SK-N-SH (cell line): Measurements from ENCODE around the gene PABPN1L. TPM values are rescaled to one million over a fixed set of nuclear protein-coding genes. Genes with fewer than 3 reads are reported as not detected.

ENCODE experiments used
- CTCF ChIA-PET: fragments of 300-600, 350-600 bp; formaldehyde crosslinking; extraction: SDS; loops from one replicate; lab custom pipeline; 2021; lab: Yijun Ruan, JAX
- POLR2A ChIA-PET: fragments of 350-600 bp; sonication (Branson Sonifier 250); formaldehyde crosslinking; extraction: SDS; loops from one replicate; lab custom pipeline; 2020; ENCODE audit warnings: antibody characterized with exemption, inconsistent platforms; lab: Yijun Ruan, JAX
- DNase-seq: peaks from one replicate; pipeline ENCODE4 v3.0.0; 2012
- H2AFZ ChIP-seq: fragments of 200-600 bp; sonication (generic); 2 replicates; pipeline ENCODE4 v1.8.1; 2016; ENCODE audit warnings: antibody characterized with exemption, mild to moderate bottlenecking, low read depth
- H3F3A ChIP-seq: fragments of 200-600 bp; sonication (generic); replicated peaks from 2 replicates; pipeline ENCODE3; 2016; ENCODE audit warnings: antibody characterized with exemption, mild to moderate bottlenecking; ENCODE audit not compliant: insufficient read depth
- H3K27ac ChIP-seq, 2 experiments: fragments of 200-500 bp in 1 of 2; fragments of 200-600 bp in 1 of 2; sonication (Bioruptor generic) in 1 of 2; sonication (generic), shearing (Covaris generic) in 1 of 2; 2 replicates each; pipeline versions ENCODE4 v1.5.1 to v1.6.1; 2014 to 2016; ENCODE audit warnings: low read depth in 2 of 2, inconsistent platforms in 1 of 2, low read length in 1 of 2, mild to moderate bottlenecking in 1 of 2, mixed read lengths in 1 of 2
- H3K27me3 ChIP-seq: fragments of 200-600 bp; sonication (generic), shearing (Covaris generic); 2 replicates; pipeline ENCODE4 v1.6.1; 2016; ENCODE audit warnings: mixed run types; ENCODE audit not compliant: insufficient read depth
- H3K36me3 ChIP-seq, 2 experiments: fragments of 200-500 bp in 1 of 2; fragments of 200-600 bp in 1 of 2; sonication (Bioruptor generic) in 1 of 2; sonication (generic) in 1 of 2; replicated peaks in 1 of 2; 2 replicates each; pipeline versions ENCODE3 to v1.5.1; 2014 to 2016; ENCODE audit warnings: low read length in 1 of 2, mild to moderate bottlenecking in 1 of 2; ENCODE audit not compliant: insufficient read depth in 2 of 2, control insufficient read depth in 1 of 2
- H3K4me1 ChIP-seq, 2 experiments: fragments of 200-500 bp in 1 of 2; fragments of 200-600 bp in 1 of 2; sonication (Bioruptor generic) in 1 of 2; sonication (generic), shearing (Covaris generic) in 1 of 2; 2 replicates each; pipeline versions ENCODE4 v1.5.1 to v1.6.1; 2014 to 2016; ENCODE audit warnings: low read depth in 1 of 2, low read length in 1 of 2, mixed run types in 1 of 2; ENCODE audit not compliant: insufficient read depth in 2 of 2, control insufficient read depth in 1 of 2
- H3K4me2 ChIP-seq: fragments of 200-600 bp; sonication (generic), shearing (Covaris generic); 2 replicates; pipeline ENCODE4 v1.6.1; 2017; ENCODE audit warnings: mixed run types
- H3K4me3 ChIP-seq, 2 experiments: fragments of 200-500 bp in 1 of 2; fragments of 200-600 bp in 1 of 2; sonication (Bioruptor generic) in 1 of 2; sonication (generic), shearing (Covaris generic) in 1 of 2; 2 replicates each; pipeline versions ENCODE4 v1.5.1 to v1.8.1; 2014 to 2016; ENCODE audit warnings: low read depth in 2 of 2, inconsistent platforms in 1 of 2, low read length in 1 of 2, mild to moderate bottlenecking in 1 of 2, mixed read lengths in 1 of 2, moderate library complexity in 1 of 2
- H3K79me2 ChIP-seq: fragments of 200-600 bp; sonication (generic); 2 replicates; pipeline ENCODE4 v1.8.1; 2017; ENCODE audit warnings: mild to moderate bottlenecking; ENCODE audit not compliant: insufficient read depth
- H3K9ac ChIP-seq: fragments of 200-600 bp; sonication (generic); 2 replicates; pipeline ENCODE4 v1.6.1; 2017; ENCODE audit warnings: mixed run types
- H3K9me2 ChIP-seq: fragments of 200-600 bp; sonication (generic); 2 replicates; pipeline ENCODE4 v1.6.1; 2017; ENCODE audit warnings: mixed run types
- H3K9me3 ChIP-seq: fragments of 200-600 bp; sonication (generic); 2 replicates; pipeline ENCODE4 v1.6.1; 2017; ENCODE audit warnings: mixed run types, mild to moderate bottlenecking, moderate library complexity
- H4K20me1 ChIP-seq: fragments of 200-600 bp; sonication (generic); 2 replicates; pipeline ENCODE4 v1.6.1; 2017; ENCODE audit warnings: mild to moderate bottlenecking, mixed run types; ENCODE audit not compliant: insufficient read depth
- ELF1 ChIP-seq: IDR thresholded peaks from 2 replicates; pipeline ENCODE4 v1.4.0; 2012
- EZH2phosphoT487 ChIP-seq: fragments of 200-600 bp; sonication (generic); IDR thresholded peaks from 2 replicates; pipeline ENCODE4 v1.6.1; 2017; ENCODE audit warnings: low read depth, mixed run types, mild to moderate bottlenecking, antibody characterized with exemption, moderate library complexity, borderline replicate concordance
- FOSL2 ChIP-seq: IDR thresholded peaks from 2 replicates; pipeline ENCODE4 v1.4.0; 2012; ENCODE audit warnings: low read depth, mild to moderate bottlenecking, moderate library complexity, borderline replicate concordance
- GABPA ChIP-seq: IDR thresholded peaks from 2 replicates; pipeline ENCODE4 v1.4.0; 2012; ENCODE audit warnings: low read depth, mild to moderate bottlenecking
- MXI1 ChIP-seq: IDR thresholded peaks from 2 replicates; pipeline ENCODE4 v1.6.1; 2012; ENCODE audit warnings: mild to moderate bottlenecking, low read depth, low read length, improper control_type of control experiment
- NRF1 ChIP-seq: IDR thresholded peaks from 2 replicates; pipeline ENCODE4 v1.6.1; 2012; ENCODE audit warnings: low read depth, mild to moderate bottlenecking, low read length
- RCOR1 ChIP-seq: fragments of 150-350 bp; IDR thresholded peaks from 2 replicates; pipeline ENCODE4 v1.6.1; 2017; ENCODE audit warnings: antibody characterized with exemption, low read length
- RXRA ChIP-seq: IDR thresholded peaks from 2 replicates; pipeline ENCODE4 v1.4.0; 2012; ENCODE audit warnings: low read depth, mild to moderate bottlenecking, borderline replicate concordance
- YY1 ChIP-seq: IDR thresholded peaks from 2 replicates; pipeline ENCODE4 v1.4.0; 2012; ENCODE audit warnings: low read depth, mild to moderate bottlenecking
- WGBS: methylation state at CpG from one replicate; pipeline ENCODE4 v1.1.6; 2017; ENCODE audit warnings: low lambda C conversion rate; 5-methylcytosine and 5-hydroxymethylcytosine counted together
- polyA plus RNA-seq, 3 experiments: library from polyadenylated mRNA; depleted of rRNA; stranded (reverse); fragments of >200 nt; gene quantifications; 2 replicates each; pipeline ENCODE4 v1.2.3, GENCODE V29; 2012
- TF ChIP-seq, protein P1 (sequence below): IDR thresholded peaks from 2 replicates; pipeline ENCODE4 v1.4.0; 2012; ENCODE audit warnings: low read depth, borderline replicate concordance
- TF ChIP-seq, protein P2 (sequence below): fragments of 150-350 bp; IDR thresholded peaks from 2 replicates; pipeline ENCODE4 v1.6.1; 2017; ENCODE audit warnings: antibody characterized with exemption, low read length, low read depth, borderline replicate concordance

PABPN1L gene
- polyA plus RNA-seq, 1 of the 3 experiments (the other 2 are of a cell fraction): not detected

DNA sequence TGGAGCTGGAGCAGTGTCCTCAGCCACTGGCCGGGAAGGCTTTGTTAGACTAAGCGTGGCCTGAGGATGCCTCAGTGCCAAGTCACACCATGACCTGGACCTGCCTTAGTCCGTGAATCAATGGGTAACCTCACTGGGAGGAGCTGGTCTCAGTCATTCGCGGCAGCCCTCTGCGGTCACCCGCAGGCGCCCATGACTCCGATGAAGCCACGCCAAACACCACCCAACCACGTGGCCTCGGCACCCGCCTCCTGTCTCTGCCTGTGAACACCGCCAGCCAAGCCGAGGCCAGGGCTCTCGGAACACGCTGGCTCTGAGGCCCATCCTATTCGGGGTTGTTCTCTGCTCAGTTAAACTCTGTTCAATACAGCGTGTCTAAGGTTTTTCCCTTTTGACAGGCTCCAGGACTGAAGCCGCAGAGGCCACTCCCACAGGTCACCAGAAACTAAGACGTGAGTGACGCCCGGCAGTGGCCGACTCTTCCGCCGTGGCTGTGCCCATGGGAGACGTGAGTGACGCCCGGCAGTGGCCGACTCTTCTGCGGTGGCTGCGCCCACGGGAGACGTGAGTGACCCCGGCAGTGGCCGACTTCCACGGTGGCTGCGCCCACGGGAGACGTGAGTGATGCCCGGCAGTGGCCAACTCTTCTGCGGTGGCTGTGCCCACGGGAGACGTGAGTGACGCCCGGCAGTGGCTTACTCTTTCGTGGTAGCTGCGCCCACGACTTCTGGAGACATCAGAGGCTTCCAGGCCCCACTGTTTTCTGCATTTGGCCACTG, 16.8 kb upstream of the PABPN1L start:
- ChIA-PET CTCF (interaction anchor here (1.0 kb wide), 1 partner anchor 284 kb away, joined by 3 read pairs; no protein-coding TSS in a partner anchor), POLR2A (no interaction called here)
- Histone ChIP-seq H3K9me3 (no peaks in the 10 kb centered on the region), H4K20me1 (no peaks in the 10 kb centered on the region), H3K27ac (no peak overlapping the region), H3F3A (no peaks in the 10 kb centered on the region), H3K9ac (no peak overlapping the region), H3K9me2 (no peaks in the 10 kb centered on the region), H3K36me3 (no peaks in the 10 kb centered on the region), H3K79me2 (no peaks in the 10 kb centered on the region), H3K27me3 (peaks cover 45% of the 10 kb centered on the region), H3K4me1 (no peaks in the 10 kb centered on the region; a peak in 1 of 4 replicates), H2AFZ (no peak overlapping the region), H3K4me2 (no peak overlapping the region), H3K4me3 (no peak overlapping the region)
- TF ChIP-seq, protein P1, sequence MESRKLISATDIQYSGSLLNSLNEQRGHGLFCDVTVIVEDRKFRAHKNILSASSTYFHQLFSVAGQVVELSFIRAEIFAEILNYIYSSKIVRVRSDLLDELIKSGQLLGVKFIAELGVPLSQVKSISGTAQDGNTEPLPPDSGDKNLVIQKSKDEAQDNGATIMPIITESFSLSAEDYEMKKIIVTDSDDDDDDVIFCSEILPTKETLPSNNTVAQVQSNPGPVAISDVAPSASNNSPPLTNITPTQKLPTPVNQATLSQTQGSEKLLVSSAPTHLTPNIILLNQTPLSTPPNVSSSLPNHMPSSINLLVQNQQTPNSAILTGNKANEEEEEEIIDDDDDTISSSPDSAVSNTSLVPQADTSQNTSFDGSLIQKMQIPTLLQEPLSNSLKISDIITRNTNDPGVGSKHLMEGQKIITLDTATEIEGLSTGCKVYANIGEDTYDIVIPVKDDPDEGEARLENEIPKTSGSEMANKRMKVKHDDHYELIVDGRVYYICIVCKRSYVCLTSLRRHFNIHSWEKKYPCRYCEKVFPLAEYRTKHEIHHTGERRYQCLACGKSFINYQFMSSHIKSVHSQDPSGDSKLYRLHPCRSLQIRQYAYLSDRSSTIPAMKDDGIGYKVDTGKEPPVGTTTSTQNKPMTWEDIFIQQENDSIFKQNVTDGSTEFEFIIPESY: no peak
- no peak for TF ChIP-seq YY1
- no peak for TF ChIP-seq EZH2phosphoT487
- no peak for TF ChIP-seq NRF1
- TF ChIP-seq MXI1: no peak
- no peak for TF ChIP-seq RCOR1
- WGBS: 54% methylated on average over 42 of the region's 49 CpGs
- no peak for DNase-seq

DNA sequence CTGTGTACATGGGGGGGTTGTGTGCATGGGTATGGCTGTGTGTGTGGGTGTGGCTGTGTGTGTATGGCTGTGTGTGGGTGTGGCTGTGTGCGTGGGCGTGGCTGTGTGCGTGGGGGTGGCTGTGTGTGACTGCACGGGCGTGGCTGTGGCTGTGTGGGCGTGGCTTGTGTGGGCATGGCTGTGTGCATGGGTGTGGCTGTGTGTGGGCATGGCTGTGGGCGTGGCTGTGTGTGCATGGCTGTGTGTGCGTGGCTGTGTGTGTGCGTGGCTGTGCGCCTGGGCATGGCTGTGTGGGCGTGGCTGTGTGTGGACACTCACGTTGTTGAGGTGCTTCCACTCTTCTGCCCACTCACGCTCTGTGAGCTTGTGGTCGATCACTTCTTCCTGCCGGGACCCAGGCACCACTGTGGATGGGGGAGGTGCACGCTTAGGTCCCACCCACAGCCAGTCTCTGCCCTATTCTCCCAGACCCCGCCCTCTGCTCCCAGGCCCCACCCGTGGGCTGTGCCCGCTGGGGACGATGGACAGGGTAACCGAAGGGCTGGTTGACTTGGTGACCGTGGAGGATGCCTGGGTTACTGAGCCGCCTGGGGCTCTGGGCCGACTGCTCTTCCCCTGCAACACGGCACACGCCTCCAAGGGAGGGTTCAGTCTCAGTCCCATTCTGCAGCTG, 16.0 kb upstream of the PABPN1L start:
- 19% methylated on average over 7 of the region's 26 CpGs for WGBS
- POLR2A ChIA-PET: no interaction called here

More for the DNA sequence above, 16.0 kb upstream of the PABPN1L start:
- TF ChIP-seq RXRA (no peak), YY1 (no peak), FOSL2 (no peak), ELF1 (no peak), GABPA (no peak)
- TF ChIP-seq, protein P1: no peak
- TF ChIP-seq, protein P2, sequence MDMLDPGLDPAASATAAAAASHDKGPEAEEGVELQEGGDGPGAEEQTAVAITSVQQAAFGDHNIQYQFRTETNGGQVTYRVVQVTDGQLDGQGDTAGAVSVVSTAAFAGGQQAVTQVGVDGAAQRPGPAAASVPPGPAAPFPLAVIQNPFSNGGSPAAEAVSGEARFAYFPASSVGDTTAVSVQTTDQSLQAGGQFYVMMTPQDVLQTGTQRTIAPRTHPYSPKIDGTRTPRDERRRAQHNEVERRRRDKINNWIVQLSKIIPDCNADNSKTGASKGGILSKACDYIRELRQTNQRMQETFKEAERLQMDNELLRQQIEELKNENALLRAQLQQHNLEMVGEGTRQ: no peak
- Histone ChIP-seq H3K27me3 (peaks cover 53% of the 10 kb centered on the region), H3K27ac (no peak overlapping the region), H3F3A (no peaks in the 10 kb centered on the region), H3K9me2 (no peaks in the 10 kb centered on the region), H3K4me1 (no peaks in the 10 kb centered on the region; a peak in 1 of 4 replicates), H3K36me3 (no peaks in the 10 kb centered on the region), H3K9me3 (no peaks in the 10 kb centered on the region), H4K20me1 (no peaks in the 10 kb centered on the region), H3K4me2 (no peak overlapping the region), H3K4me3 (no peak overlapping the region), H3K9ac (no peak overlapping the region), H2AFZ (no peak overlapping the region), H3K79me2 (no peaks in the 10 kb centered on the region)
- no peak for DNase-seq
- CTCF ChIA-PET: interaction anchor here (1.0 to 2.4 kb wide), 2 partner anchors 146 to 285 kb away, joined by 3 to 8 read pairs; no protein-coding TSS in a partner anchor
